OCI-LY3 (cell line): ENCODE measurements around the gene NCF4.

Experiments
- EZH2phosphoT487 ChIP-seq: fragments of 200-600 bp; shearing (Covaris generic); IDR thresholded peaks from 2 replicates; pipeline ENCODE4 v1.6.1; 2018; ENCODE audit warnings: antibody characterized with exemption, mixed run types, low read depth
- TF ChIP-seq, protein P1 (sequence below): fragments of 200-600, 300-600 bp; sonication (generic); IDR thresholded peaks from 2 replicates; pipeline ENCODE4 v1.5.1; 2014; ENCODE audit warnings: antibody characterized with exemption, low read length, low read depth

DNA sequence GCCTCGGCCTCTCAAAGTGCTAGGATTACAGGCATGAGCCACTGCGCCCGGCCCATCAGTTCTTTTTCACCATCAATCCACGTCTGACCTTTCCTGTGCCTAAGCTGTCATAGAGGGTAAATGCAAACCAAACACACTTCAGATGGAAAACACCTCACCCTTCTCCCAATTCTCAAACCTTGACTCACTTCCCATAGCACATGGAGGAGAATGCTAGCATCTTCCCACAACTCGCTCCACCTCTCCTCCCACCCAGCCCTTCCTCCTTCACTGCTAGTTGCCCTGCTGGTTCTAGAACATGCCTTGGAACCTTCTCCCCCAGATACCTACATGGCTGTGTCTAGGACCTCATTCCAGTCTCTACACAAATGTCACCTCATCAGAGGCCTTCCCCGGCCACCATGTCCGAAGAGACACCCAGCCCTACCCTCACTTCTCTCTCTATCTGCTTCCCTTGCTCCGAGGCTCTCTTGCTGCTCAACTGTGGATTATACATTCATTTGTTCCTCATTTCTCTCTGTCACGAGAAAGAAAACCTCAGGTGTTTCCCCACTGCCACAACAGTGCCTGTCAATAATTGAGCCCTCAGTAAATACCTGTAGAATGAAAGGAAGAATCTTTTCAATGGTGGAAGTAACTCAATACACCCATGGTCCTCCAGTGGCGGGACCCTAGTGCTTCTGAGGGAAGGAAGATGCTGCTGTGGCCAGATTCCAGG, 21.3 kb upstream of the NCF4 start:
- TF ChIP-seq, protein P1, sequence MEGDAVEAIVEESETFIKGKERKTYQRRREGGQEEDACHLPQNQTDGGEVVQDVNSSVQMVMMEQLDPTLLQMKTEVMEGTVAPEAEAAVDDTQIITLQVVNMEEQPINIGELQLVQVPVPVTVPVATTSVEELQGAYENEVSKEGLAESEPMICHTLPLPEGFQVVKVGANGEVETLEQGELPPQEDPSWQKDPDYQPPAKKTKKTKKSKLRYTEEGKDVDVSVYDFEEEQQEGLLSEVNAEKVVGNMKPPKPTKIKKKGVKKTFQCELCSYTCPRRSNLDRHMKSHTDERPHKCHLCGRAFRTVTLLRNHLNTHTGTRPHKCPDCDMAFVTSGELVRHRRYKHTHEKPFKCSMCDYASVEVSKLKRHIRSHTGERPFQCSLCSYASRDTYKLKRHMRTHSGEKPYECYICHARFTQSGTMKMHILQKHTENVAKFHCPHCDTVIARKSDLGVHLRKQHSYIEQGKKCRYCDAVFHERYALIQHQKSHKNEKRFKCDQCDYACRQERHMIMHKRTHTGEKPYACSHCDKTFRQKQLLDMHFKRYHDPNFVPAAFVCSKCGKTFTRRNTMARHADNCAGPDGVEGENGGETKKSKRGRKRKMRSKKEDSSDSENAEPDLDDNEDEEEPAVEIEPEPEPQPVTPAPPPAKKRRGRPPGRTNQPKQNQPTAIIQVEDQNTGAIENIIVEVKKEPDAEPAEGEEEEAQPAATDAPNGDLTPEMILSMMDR: no peak
- TF ChIP-seq EZH2phosphoT487: no peak
